GM18873 (cell line): ENCODE results near the gene RPS6KA3.
"Not testable (repeated sequence)": the region's sequence is repeated elsewhere in the genome, so short reads cannot be mapped to it uniquely, and the experiment has no call there.

Experiments used
- ATAC-seq: cut with Tn5 transposase; IDR thresholded peaks from one replicate; pipeline ENCODE4 v1.9.1; 2021; ENCODE audit warnings: mild to moderate bottlenecking, moderate library complexity, moderate number of reproducible peaks; ENCODE audit not compliant: unreplicated experiment, low FRiP score

Gene RPS6KA3

GRCh38 chrX:20265726-20266681 is 705 bp downstream of the RPS6KA3 start:
- no peak for ATAC-seq

- ATAC-seq, result peak; percentile 40
These were observed 1.4 kb downstream of the RPS6KA3 start for GRCh38 chrX:20265221-20265725.

GRCh38 chrX:20263474-20263873 is 3.2 kb downstream of the RPS6KA3 start:
- ATAC-seq, result no peak

- ATAC-seq, result no peak
These were observed 5.8 kb downstream of the RPS6KA3 start for GRCh38 chrX:20260885-20261284.

- ATAC-seq, result no peak
These were observed 11.9 kb downstream of the RPS6KA3 start for GRCh38 chrX:20254712-20255299.

- no peak for ATAC-seq
These were observed 13.5 kb downstream of the RPS6KA3 start for GRCh38 chrX:20253232-20253543.

GRCh38 chrX:20252381-20253231 is 14.1 kb downstream of the RPS6KA3 start:
- ATAC-seq, result peak; percentile 50

GRCh38 chrX:20251691-20252090 is 15.0 kb downstream of the RPS6KA3 start:
- ATAC-seq, result no peak

GRCh38 chrX:20250146-20250545 is 16.6 kb downstream of the RPS6KA3 start:
- not testable (repeated sequence) for ATAC-seq

GRCh38 chrX:20248592-20249192 is 18.0 kb downstream of the RPS6KA3 start:
- no peak for ATAC-seq

- ATAC-seq, result no peak
These were observed 21.8 kb downstream of the RPS6KA3 start for GRCh38 chrX:20244931-20245330.

GRCh38 chrX:20240201-20240600 is 26.5 kb downstream of the RPS6KA3 start:
- ATAC-seq, result no peak

- ATAC-seq, result no peak
These were observed 28.8 kb downstream of the RPS6KA3 start for GRCh38 chrX:20237864-20238263.

- no peak for ATAC-seq
These were observed 31.0 kb downstream of the RPS6KA3 start for GRCh38 chrX:20235755-20236154.

- ATAC-seq, result no peak
These were observed 33.4 kb downstream of the RPS6KA3 start for GRCh38 chrX:20233336-20233735.

- no peak for ATAC-seq
These were observed 35.1 kb downstream of the RPS6KA3 start for GRCh38 chrX:20231598-20231997.

GRCh38 chrX:20230406-20230805 is 36.3 kb downstream of the RPS6KA3 start:
- ATAC-seq, result peak; percentile 62

- ATAC-seq, result no peak
These were observed 37.6 kb downstream of the RPS6KA3 start for GRCh38 chrX:20229155-20229554.

GRCh38 chrX:20228245-20228644 is 38.5 kb downstream of the RPS6KA3 start:
- ATAC-seq, result no peak

GRCh38 chrX:20227116-20227515 is 39.6 kb downstream of the RPS6KA3 start:
- no peak for ATAC-seq

- ATAC-seq, result no peak
These were observed 41.2 kb downstream of the RPS6KA3 start for GRCh38 chrX:20225488-20225833.
